HG03064 (cell line): ENCODE measurements around the gene CCNY.

Experiments
- ATAC-seq: cut with Tn5 transposase; IDR thresholded peaks from one replicate; pipeline ENCODE4 v1.9.1; 2021; ENCODE audit warnings: low read depth; ENCODE audit not compliant: unreplicated experiment

The CCNY gene

GRCh38 chr10:35331894-35332640 lies 4.2 kb upstream of the CCNY start:
- ATAC-seq, result no peak

DNA sequence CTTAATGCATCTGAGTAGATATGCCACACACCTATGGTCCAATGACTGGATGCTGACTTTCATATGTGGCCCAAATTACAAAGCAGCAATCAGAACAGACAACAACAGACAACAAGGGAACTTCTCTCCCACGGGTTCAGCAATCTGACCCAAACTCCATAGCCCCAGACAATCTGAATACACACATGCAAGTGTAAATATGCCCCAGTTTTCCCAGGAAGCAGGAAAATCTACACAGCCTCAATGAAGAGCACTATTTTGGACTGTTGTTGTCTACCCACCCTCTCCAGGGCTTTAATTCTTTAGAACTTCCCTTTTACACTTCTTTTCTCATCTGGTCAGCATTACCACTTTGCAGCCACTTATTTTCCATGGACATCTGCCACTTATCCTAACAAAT lies 2.0 kb upstream of the CCNY start:
- ATAC-seq, result no peak

DNA sequence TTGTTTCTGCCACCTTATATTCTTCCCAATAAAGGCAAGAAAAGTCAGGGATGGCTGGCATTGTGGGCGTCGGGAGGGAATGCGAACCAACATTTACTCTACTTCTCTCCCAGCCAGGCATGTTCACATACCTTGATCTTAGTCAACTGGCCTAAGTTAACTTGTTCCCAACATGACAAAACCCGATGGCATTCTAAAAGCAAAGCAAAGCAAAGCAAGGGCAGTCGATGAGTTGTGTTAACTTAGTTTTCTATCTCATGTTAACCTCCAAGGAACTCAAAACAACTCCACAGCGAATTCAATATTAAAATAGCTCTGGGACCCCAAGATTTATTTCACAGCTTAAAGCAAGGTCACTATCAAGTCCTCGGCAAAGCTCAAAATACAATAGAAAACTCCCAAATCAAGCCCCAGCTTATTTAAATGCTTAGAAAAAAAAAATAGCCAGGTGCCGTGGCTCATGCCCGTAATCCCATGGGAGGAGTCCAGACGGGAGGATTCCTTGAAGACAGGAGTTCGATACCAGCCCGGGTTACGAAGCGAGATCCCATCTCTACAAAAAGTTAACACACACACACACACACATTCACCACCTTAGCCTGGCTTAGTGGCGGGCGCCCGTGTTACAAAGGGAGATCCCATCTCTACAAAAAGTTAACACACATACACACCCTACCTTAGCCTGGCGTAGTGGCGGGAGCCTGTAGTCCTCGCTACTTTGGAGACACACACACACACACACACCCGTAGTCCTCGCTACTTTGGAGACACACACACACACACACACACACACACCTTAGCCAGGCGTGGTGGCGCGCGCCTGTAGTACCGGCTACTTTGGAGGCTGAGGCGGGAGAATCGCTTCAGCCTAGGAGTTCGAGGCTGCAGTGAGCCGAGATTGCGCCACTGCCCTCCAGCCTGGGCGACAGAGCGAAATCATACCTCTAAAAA lies 901 bp upstream of the CCNY start:
- ATAC-seq, result peak; percentile 2

- ATAC-seq, result peak; percentile 10
These were observed 863 bp downstream of the CCNY start for GRCh38 chr10:35336921-35337823.

- ATAC-seq, result peak; percentile 32
These were observed 3.6 kb downstream of the CCNY start for GRCh38 chr10:35339942-35340341.

GRCh38 chr10:35340975-35341374 lies 4.7 kb downstream of the CCNY start:
- ATAC-seq, result no peak

GRCh38 chr10:35341521-35341920 lies 5.2 kb downstream of the CCNY start:
- ATAC-seq, result peak; percentile 76

GRCh38 chr10:35342183-35342753 lies 6.0 kb downstream of the CCNY start:
- no peak for ATAC-seq

GRCh38 chr10:35343739-35344138 lies 7.4 kb downstream of the CCNY start:
- ATAC-seq, result no peak

GRCh38 chr10:35345383-35345742 lies 9.1 kb downstream of the CCNY start:
- no peak for ATAC-seq

GRCh38 chr10:35346248-35346647 lies 9.9 kb downstream of the CCNY start:
- no peak for ATAC-seq

- ATAC-seq, result no peak
These were observed 10.8 kb downstream of the CCNY start for GRCh38 chr10:35347121-35347562.

DNA sequence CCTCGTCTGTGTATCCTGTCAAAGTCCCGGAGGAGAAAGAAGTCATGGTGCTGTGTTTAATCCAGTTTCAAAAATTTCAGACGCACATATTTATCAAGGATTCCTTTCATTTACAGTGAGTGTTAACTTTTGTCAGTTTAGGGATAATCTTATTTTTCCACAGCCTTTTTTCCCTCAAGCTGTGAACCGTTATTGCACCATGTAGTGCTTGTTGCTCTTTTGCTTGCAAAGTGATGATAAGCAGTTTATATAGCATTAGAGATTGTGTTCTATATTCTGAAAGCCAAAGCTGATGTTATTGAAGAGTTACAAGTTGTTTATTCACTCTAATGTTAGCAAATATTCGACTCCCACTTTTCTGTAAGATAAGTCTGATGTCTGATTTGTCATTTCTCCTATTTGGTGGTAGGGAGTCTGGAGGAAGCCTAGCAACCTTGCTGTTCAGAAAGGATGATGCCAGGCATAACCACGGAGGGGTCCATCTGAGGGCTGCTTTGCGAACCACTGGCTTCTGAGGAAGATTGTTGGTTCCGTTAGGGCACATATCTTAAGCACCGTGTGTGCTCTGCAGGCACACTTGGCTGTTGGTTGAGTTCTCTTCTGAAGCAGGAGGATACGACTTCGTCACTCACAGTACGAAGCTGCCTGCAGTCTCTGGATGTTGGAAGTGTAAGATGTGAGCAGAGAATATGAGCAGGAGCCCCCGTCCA lies 11.7 kb downstream of the CCNY start:
- no peak for ATAC-seq

DNA sequence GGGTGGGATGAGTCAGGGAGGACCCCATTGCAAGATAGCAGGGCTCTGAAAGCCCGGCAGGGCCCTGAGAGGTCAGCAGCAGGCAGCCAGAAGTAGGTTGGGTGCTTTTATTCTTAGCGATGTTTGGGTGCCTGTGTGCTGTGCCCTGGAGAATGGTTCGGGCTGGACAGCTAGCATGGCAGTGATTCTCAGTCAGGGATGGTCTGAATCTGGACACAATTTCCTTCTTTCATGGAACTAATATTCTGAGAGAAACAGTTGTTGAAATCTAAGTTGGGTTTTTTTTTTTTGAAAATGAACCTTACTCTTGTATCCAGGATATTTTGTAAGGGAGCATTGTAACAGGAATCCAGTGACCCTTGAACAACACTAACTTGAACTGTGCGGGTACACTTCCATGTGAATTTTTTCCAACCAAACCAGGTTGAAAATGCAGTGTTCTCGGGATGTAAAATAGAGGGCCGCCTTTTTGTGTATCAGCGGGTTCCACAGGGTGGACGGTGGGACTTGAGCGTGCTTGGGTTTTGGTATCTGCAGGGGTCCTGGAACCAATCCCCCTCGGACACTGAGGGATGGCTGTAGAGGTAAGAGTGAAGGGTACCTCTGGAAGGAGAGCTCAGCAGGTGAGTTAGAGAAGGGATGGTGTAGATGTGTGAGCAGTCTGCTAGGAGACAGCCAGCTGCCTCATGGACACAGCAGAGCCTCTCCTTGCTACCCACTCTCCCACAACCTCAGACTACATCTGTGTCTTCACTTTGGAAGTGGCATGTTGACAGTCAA lies 12.5 kb downstream of the CCNY start:
- no peak for ATAC-seq

DNA sequence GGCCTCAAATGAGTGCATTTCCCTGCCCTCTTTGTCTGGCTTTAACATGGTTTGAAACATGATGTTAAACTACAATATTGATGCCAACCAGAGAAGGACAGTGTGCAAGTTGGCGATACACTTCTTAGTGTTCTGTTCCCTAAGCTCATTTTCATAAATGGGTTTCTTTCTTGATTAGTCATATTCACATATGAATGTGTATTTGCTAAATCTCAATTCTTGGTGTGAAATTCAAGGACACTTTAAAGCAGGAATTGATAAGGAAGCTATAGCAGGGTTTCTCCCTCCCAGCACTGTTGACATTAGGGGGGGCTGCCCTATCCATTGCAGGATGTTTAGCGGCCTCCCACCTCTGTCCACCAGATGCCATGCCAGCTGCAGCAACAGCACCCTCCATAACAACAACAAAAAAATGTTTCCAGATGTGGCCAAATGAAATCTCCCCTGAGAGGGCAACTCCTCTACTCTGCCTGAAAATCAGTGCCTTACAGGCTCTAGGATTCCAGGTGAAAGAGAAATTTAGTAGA lies 13.1 kb downstream of the CCNY start:
- no peak for ATAC-seq

DNA sequence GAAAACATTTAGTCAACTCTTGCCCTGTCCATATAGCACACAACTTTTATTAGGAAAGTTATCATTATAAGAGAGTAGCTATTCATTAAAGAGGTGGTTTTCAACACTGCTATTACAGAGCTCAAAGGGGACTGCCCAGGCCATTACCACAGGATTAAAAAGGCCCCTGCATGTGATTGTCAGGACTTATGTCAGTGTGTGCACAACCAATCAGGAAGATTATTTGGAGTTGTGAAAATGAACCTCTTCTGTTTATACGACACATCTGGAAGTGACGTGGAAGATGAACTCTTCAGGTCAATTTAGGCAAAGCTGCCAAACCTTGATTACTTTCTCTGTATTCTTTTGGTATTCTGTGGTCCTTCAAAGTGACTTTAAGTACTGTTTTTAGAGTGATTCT lies 14.7 kb downstream of the CCNY start:
- ATAC-seq, result no peak

DNA sequence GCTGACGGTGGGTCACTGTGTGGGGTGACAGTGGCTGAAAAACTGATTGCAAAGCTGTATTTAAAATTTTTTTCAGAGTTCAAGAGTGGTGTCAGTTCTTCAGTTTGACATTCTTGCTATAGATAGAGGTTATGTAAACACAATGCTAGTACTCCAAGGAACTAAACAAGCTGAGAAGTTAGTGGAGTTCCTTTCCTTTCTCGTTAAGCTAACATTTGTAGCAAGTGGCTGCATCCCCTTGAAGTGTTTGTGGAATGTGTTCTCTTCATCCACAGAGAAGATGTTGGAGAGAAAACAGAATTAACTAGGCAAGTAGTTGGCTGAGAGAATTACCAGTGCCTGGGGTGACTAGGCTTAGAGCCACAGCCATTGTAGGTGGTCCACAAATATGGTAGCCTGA lies 15.8 kb downstream of the CCNY start:
- no peak for ATAC-seq

DNA sequence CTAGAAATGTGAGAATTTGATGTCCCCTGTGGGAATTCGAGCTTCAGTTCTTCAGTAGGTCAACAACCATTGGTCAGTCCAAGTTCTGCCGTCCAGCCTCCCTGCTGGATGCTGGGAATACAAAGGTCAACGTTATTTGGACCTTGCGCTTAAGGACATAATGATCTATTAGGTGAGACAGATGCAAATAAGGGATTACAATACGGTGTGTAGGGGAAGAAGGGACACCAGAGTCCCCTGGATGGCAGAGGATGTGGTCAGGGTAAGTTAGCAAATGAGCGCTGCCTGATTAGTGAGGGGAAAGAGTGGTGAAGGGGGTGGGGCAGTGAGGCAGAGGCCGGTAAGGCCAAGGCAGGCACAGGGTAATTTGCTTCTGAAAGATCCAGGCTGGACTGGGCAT lies 16.2 kb downstream of the CCNY start:
- ATAC-seq, result no peak

DNA sequence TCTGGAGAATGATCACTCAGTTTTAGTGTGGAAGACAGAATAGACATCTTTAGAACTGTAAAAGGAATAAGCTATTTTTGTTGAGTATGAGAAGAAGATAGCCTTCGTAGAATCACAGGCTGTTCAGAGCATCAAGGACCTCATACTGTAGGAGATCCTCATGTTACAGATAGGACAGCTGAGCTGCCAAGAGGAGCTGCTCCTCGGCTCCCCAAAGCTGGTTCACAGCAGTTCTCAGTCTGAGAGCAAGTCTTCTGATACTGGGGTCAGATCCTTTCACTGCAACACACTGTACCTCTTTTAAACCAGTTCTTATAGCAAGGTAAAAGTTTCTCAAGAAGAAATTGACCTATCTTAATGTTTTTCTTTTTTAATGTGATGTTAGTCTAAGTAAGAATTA lies 17.1 kb downstream of the CCNY start:
- ATAC-seq, result no peak
